GM12872 (cell line): ENCODE measurements around the gene IL12RB2.

Source experiments
- TF ChIP-seq, protein P1 (sequence below): IDR thresholded peaks from 3 replicates; pipeline ENCODE4 v1.5.1; 2011; ENCODE audit warnings: low read depth, mild to moderate bottlenecking, low read length, moderate library complexity; ENCODE audit not compliant: insufficient read depth

IL12RB2 gene

DNA sequence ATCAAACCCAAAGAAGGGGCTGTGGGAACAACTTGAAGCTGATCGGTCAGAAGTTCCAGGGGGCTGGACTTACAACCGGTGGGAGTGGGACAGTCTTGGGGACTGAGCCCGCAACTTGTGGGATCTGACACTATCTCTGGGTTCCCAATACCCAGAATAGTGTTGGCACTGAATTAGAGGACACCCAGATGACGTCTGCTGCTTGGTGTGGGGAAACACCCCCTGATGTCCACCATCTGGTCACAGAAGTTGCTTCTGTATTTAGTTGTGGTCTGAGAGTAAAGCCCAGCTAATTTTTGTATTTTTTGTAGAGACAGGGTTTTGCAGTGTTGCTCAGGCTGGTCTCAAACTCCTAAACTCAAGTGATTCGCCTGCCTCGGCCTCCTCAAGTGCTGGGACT, 93.8 kb downstream of the IL12RB2 start:
- TF ChIP-seq, protein P1, sequence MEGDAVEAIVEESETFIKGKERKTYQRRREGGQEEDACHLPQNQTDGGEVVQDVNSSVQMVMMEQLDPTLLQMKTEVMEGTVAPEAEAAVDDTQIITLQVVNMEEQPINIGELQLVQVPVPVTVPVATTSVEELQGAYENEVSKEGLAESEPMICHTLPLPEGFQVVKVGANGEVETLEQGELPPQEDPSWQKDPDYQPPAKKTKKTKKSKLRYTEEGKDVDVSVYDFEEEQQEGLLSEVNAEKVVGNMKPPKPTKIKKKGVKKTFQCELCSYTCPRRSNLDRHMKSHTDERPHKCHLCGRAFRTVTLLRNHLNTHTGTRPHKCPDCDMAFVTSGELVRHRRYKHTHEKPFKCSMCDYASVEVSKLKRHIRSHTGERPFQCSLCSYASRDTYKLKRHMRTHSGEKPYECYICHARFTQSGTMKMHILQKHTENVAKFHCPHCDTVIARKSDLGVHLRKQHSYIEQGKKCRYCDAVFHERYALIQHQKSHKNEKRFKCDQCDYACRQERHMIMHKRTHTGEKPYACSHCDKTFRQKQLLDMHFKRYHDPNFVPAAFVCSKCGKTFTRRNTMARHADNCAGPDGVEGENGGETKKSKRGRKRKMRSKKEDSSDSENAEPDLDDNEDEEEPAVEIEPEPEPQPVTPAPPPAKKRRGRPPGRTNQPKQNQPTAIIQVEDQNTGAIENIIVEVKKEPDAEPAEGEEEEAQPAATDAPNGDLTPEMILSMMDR = no peak

GRCh38 chr1:67404212-67404620, 96.5 kb downstream of the IL12RB2 start:
- TF ChIP-seq, protein P1 = no peak

- TF ChIP-seq, protein P1 = no peak
Observed at GRCh38 chr1:67405473-67406245, 98.0 kb downstream of the IL12RB2 start.

DNA sequence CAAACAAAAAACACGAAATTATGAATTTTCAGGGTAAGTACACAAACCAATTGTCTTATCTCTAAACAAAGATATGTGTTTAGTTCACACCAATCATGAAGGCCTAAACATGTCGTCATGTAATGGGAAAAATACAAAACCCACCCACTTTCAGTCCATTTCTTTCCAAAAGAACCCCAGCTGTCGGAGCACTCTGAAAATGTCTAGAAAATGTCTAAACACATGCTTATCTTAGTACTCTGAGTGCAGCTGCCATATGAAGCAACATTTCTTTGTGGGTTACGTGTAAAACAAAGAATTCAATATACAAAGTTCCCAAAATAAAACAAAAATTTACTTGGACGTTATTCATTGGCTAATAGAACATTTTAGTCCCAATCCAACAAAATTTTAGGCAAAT, 99.8 kb downstream of the IL12RB2 start:
- TF ChIP-seq, protein P1 = no peak

- TF ChIP-seq, protein P1 = no peak
Observed at GRCh38 chr1:67408148-67408547, 100.5 kb downstream of the IL12RB2 start.

DNA sequence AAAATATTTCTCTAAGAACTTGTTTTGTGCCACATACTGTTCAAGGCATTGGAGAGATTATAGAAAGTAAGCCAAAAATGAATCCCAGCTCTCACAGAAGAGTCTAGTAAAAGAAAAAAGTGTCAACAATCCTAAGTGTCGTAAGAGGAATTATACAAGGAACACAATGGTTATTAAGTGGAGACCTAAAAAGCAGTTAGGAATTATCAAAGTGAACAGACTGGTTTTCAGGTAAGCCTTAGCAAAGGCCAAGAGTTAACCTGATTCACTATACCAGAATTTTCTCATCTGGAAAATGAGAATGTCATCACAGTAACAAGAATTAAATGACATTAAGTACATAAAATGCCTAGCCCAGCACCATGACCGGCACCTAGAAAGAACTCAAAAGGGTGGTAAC, 106.9 kb downstream of the IL12RB2 start:
- TF ChIP-seq, protein P1 = no peak

- TF ChIP-seq, protein P1 = no peak
Observed at GRCh38 chr1:67415041-67415440, 107.4 kb downstream of the IL12RB2 start.
